BLaER1 (cell line): ENCODE results near the gene HOXA7.

Experiments used
- H3K27ac ChIP-seq: shearing (Covaris generic); formaldehyde crosslinking; 2 replicates; pipeline ENCODE4 v1.8.1; 2022
- H3K27me3 ChIP-seq: shearing (Covaris generic); formaldehyde crosslinking; 2 replicates; pipeline ENCODE4 v1.8.1; 2022
- H3K36me3 ChIP-seq: shearing (Covaris generic); formaldehyde crosslinking; 2 replicates; pipeline ENCODE4 v1.8.1; 2022
- H3K4me1 ChIP-seq: shearing (Covaris generic); formaldehyde crosslinking; 2 replicates; pipeline ENCODE4 v1.8.1; 2022
- H3K4me2 ChIP-seq: shearing (Covaris generic); formaldehyde crosslinking; 2 replicates; pipeline ENCODE4 v1.8.1; 2022
- H3K4me3 ChIP-seq: shearing (Covaris generic); formaldehyde crosslinking; 2 replicates; pipeline ENCODE4 v1.8.1; 2022
- H3K9ac ChIP-seq: shearing (Covaris generic); formaldehyde crosslinking; 2 replicates; pipeline ENCODE4 v1.8.1; 2022
- H3K9me3 ChIP-seq: shearing (Covaris generic); formaldehyde crosslinking; 2 replicates; pipeline ENCODE4 v1.8.1; 2022
- H4K20me1 ChIP-seq: shearing (Covaris generic); formaldehyde crosslinking; 2 replicates; pipeline ENCODE4 v1.8.1; 2022
- Cebpa-rat ChIP-seq: shearing (Covaris generic); IDR thresholded peaks from 2 replicates; pipeline ENCODE4 v1.8.1; 2022

The HOXA7 gene

DNA sequence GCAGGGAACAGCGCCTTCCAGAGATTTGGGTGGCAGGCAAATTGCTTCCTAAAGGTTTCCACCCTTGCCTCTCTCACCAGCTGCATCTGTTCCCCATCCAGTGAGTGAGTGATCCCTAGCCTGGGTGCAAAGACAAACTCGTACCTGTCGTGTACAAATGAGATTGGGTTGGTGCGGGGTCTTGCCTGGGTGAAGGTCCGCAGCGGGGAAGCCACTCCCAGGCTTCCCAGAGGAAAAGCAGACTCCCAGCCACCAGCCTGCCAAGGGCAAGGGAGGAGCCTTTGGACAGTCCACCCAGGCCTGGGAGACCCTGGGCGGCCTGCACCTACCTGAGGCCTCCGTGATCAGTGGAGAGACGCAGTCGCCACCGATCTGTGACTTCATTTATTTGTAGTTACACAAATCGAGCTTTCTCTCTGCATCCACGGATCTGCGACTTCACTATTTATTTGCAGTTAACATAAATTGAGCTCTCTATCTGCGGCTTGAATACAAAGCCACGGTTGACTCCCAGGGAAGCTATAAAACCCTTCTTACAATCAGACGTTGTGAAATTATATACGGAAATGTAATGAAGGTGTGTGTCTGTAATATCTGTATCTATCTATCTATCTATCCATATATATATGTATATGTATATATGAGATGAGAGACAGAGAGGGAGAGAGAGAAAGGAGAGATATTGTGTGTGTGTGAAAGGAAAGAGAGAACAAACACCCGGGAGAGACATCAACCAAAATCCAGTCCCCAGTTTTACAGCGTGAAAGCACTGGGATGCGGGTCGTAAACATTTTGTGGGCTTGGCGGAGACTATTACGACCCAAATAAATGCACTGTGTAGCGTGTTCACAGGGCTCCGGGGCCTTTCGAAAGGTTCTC is 3.0 kb upstream of the HOXA7 start:
- peaks cover 88% of the 10 kb centered on the region for H4K20me1 ChIP-seq
- TF ChIP-seq Cebpa-rat, result no peak
- H3K9ac ChIP-seq, result no peak overlapping the region
- H3K27ac ChIP-seq, result no peak overlapping the region
- H3K9me3 ChIP-seq, result peaks cover 41% of the 10 kb centered on the region
- H3K4me3 ChIP-seq, result no peak overlapping the region
- H3K4me2 ChIP-seq, result peak overlapping the region; percentile 95; the same call in 1 of the 2 replicates
- peaks cover 100% of the 10 kb centered on the region for H3K27me3 ChIP-seq
- no peaks in the 10 kb centered on the region for H3K36me3 ChIP-seq
- peaks cover 9% of the 10 kb centered on the region for H3K4me1 ChIP-seq

DNA sequence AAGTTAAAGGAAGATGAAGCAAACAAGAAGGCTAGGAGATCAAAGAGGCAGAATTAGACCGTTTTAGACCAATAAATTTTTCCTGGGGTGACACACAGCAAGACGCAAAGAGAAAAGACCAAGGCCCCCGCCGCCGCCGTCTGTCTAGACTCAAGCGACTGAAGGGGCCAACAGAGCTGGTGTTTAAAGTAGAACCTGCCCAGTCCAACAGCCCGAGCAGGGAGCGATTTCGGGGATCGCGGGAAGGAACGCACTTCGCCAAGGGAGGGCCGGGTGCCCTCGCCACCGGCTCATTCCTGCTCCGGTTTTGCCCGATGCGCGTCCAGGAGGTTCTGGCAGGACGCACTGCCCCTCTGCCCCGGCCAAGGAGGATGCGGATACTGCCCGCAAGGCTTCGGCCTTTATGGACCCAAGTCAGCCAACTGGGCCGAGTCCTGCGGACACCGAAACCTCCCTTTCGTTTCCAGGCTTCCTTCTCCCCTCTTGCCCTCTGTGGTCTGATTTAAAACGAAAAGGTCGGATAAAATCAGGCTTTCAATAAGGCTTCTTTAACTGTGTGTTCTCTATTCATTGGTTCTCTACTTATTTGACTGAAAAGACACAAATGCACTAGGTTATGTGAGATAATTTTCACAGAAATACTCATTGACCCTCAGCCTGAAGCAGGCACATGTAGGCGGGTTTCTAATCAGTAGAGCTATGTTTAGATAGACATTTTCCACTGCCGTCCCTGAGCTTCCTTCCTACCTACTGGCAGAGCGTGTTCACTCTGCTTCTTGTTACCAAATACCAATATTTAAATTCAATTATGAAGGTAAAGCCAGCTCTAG is 2.2 kb upstream of the HOXA7 start:
- Histone ChIP-seq H3K4me3 (no peak overlapping the region), H3K36me3 (no peaks in the 10 kb centered on the region), H3K4me1 (peaks cover 9% of the 10 kb centered on the region), H3K27me3 (peaks cover 100% of the 10 kb centered on the region), H3K27ac (no peak overlapping the region), H3K9me3 (peaks cover 41% of the 10 kb centered on the region), H4K20me1 (peaks cover 88% of the 10 kb centered on the region), H3K9ac (no peak overlapping the region), H3K4me2 (no peak overlapping the region)
- no peak for TF ChIP-seq Cebpa-rat

GRCh38 chr7:27157702-27158431 is 1.4 kb upstream of the HOXA7 start:
- Histone ChIP-seq H3K4me3 (no peak overlapping the region), H3K27ac (no peak overlapping the region), H3K9me3 (peaks cover 41% of the 10 kb centered on the region), H3K36me3 (no peaks in the 10 kb centered on the region), H3K4me2 (no peak overlapping the region), H3K27me3 (peaks cover 100% of the 10 kb centered on the region), H3K4me1 (peaks cover 9% of the 10 kb centered on the region), H3K9ac (no peak overlapping the region), H4K20me1 (peaks cover 88% of the 10 kb centered on the region)
- TF ChIP-seq Cebpa-rat, result no peak

DNA sequence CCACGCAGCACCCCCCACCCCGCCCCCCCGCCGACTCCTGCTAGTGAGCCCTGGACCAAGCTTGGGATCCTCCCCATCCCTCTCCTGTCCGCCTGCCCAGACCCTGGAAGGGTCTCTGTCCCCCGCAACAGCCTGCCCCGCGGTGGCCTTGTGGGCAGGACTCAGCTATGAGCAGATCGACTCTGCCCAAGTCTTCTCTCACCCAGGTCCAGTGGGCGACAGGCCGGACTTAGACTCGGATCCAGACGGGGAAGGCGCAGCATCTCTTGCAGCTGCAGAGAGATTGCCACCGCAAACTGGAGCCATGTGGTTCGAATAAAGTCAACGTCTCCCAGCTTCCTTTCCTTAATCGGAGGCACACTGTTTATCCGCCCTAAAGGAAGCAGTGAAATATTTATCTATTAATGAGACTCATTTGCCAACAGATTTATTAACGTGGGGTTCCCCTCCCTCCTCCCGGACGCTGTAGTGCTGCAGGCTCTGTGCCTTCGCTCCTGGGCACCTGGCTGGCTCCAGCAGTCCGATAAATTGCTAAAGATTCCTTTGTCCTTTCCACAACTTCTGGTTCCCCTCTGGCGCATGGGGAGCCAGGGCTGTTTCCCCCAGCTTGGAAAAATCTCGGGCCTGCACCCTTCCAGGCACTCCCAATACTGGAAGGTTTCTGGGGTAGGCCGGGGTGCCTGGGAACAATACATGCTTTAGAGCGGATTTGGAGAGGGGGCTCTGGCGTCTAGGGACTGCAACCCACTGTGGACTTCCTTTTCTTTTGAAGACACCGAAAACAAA is 634 bp upstream of the HOXA7 start:
- Histone ChIP-seq H3K27ac (no peak overlapping the region), H3K4me2 (no peak overlapping the region)

GRCh38 chr7:27155816-27156507 is 513 bp downstream of the HOXA7 start:
- Histone ChIP-seq H3K4me2 (no peak overlapping the region), H3K27me3 (peaks cover 100% of the 10 kb centered on the region), H3K4me1 (peaks cover 24% of the 10 kb centered on the region), H3K36me3 (no peaks in the 10 kb centered on the region), H4K20me1 (peaks cover 94% of the 10 kb centered on the region), H3K9me3 (peaks cover 41% of the 10 kb centered on the region), H3K27ac (no peak overlapping the region), H3K4me3 (0 out of 2 replicates have a peak overlapping the region, but pooled peaks have one; percentile 23), H3K9ac (no peak overlapping the region)
- no peak for TF ChIP-seq Cebpa-rat

More for the DNA sequence above, 634 bp upstream of the HOXA7 start:
- no peak overlapping the region for H3K4me3 ChIP-seq
- no peak overlapping the region for H3K9ac ChIP-seq
- no peaks in the 10 kb centered on the region for H3K36me3 ChIP-seq
- peaks cover 88% of the 10 kb centered on the region for H4K20me1 ChIP-seq
- H3K4me1 ChIP-seq, result peaks cover 13% of the 10 kb centered on the region
- TF ChIP-seq Cebpa-rat, result no peak
- H3K9me3 ChIP-seq, result peaks cover 41% of the 10 kb centered on the region
- peaks cover 100% of the 10 kb centered on the region for H3K27me3 ChIP-seq

DNA sequence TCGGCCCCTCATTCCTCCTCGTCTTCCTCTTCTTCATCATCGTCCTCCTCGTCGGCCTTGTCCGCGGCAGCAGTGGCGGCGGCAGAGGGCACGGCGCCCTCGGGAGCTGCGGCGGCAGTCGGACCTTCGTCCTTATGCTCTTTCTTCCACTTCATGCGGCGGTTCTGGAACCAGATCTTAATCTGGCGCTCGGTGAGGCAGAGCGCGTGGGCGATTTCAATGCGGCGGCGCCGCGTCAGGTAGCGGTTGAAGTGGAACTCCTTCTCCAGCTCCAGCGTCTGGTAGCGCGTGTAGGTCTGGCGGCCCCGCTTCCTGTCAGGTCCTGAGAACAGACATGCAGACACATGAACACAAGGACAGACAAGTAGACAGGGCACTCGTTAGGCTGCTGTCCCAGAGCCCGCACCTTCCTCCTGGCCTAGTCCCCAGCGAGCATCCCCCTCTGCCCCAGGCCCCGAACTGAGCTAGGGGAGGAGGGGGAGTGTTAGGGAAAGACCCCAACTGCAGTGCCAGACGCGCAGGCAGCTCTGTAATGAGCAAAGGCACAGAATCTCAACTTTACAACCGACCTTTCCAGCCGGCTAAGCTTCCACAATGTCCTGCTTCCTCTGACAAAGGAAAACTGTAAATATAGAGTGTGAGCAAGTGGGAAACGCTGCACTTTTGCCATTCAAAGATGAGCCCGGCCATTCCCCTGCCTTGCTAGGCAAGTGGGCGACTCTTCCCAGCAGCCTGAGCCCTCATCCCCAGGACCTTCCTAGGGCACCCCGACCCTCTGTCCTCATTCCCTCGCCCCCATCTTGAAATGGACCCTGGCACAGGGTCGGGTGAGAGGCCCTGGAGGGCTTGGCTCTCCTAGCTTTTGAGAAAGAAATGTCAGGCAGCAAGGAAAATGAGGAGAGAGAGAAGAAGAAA is 1.3 kb downstream of the HOXA7 start:
- 0 out of 2 replicates have a peak overlapping the region, but pooled peaks have one; percentile 23 for H3K4me3 ChIP-seq
- H3K9ac ChIP-seq, result no peak overlapping the region

DNA sequence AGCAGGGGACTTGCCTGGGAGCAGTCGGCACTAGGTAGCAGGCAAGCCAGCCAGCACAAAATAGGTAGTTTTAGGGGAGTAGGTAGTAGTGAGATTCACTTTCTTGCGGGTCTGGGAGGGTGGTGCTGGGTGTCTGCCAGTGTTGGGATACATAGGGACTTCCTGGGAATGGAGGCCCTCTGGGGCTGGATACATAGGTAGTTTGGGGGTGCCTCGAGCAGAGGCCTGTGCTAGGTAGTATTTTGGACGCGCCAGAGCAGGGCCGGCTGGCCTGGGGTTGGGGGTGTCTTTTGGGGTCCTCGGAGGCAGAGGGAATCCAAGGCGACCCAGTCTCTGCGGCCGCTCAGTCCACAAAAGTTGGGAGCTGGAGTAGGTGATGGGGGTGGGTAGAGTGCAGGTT is 2.1 kb downstream of the HOXA7 start:
- H3K9me3 ChIP-seq, result peaks cover 41% of the 10 kb centered on the region
- H3K4me1 ChIP-seq, result peaks cover 16% of the 10 kb centered on the region
- no peaks in the 10 kb centered on the region for H3K36me3 ChIP-seq
- no peak for TF ChIP-seq Cebpa-rat
- no peak overlapping the region for H3K9ac ChIP-seq
- H3K27ac ChIP-seq, result no peak overlapping the region
- no peak overlapping the region for H3K4me2 ChIP-seq
- H3K27me3 ChIP-seq, result peaks cover 100% of the 10 kb centered on the region
- H4K20me1 ChIP-seq, result peaks cover 80% of the 10 kb centered on the region
- no peak overlapping the region for H3K4me3 ChIP-seq

More for the DNA sequence above, 1.3 kb downstream of the HOXA7 start:
- H3K27ac ChIP-seq, result no peak overlapping the region
- H3K4me2 ChIP-seq, result no peak overlapping the region
- no peak for TF ChIP-seq Cebpa-rat
- peaks cover 41% of the 10 kb centered on the region for H3K9me3 ChIP-seq
- peaks cover 88% of the 10 kb centered on the region for H4K20me1 ChIP-seq
- H3K36me3 ChIP-seq, result no peaks in the 10 kb centered on the region
- H3K4me1 ChIP-seq, result peaks cover 17% of the 10 kb centered on the region
- peaks cover 100% of the 10 kb centered on the region for H3K27me3 ChIP-seq

DNA sequence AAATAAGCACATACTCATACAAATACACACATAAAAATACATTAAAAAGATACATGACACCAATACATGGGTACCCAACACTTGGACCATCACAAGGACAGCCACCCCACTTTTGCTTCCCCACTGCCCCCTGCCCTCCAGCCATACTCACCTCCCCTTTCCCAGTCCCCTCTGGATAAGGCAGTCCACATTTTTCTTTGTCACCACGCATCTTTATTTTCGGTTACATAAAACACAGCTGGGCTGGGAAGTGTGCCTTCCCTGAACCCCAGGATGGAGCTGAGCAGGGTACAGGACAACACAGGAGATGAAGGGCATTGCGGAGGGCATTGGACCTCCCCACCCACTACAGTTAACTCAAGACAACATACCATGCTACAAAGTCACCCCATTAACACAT is 2.9 kb downstream of the HOXA7 start:
- Histone ChIP-seq H3K4me3 (no peak overlapping the region), H3K4me1 (peaks cover 18% of the 10 kb centered on the region), H3K27ac (no peak overlapping the region), H3K9ac (no peak overlapping the region), H3K27me3 (peaks cover 100% of the 10 kb centered on the region), H3K36me3 (no peaks in the 10 kb centered on the region), H4K20me1 (peaks cover 75% of the 10 kb centered on the region), H3K9me3 (peaks cover 42% of the 10 kb centered on the region), H3K4me2 (no peak overlapping the region)
- no peak for TF ChIP-seq Cebpa-rat
